Measurements from ENCODE around the gene RPL5.

GRCh38 chr1:92855236-92855635 is 23.4 kb downstream of the RPL5 start:
- TF ChIP-seq CTCF (IDR thresholded peaks at IDR 0.05) = no peak
- no peak for TF ChIP-seq POLR2A (IDR thresholded peaks at IDR 0.05)

All from lower leg skin (tissue), 3 donors.